ENCODE data around the gene CTXN2. TPM values are rescaled to one million over a fixed set of nuclear protein-coding genes. Genes with fewer than 3 reads are reported as not detected.

CTXN2 gene
- polyA plus RNA-seq, 2 donors = not detected

DNA sequence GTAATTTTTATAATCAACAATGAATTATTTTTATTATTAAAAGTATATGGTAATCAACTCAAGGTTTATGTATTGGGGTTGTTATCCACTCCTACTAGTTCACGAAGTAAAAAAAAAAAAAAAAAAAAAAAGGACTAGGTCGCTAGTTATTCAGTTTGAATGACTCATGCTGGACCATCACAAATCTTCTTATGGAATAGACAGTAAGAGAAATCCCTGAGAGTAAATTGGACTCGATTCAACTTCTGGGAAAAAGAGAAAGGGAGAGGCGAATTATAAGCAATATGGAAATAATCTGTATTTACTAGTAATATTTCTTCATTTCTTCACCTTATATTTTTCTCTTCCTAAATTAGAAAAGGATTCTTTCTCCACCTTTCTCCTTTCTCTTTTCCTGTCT, 15.4 kb upstream of the CTXN2 start:
- Histone ChIP-seq H3K27me3 (ENCODE audit: control insufficient read depth in 1 of 2, insufficient read depth in 2 of 2, low read length in 2 of 2) (peaks cover 0 to 8% of the 10 kb centered on the region in 2 donors), H3K9me3 (ENCODE audit: control insufficient read depth in 2 of 2, insufficient read depth in 1 of 2, low read depth in 1 of 2, low read length in 1 of 2) (no peaks in the 10 kb centered on the region), H3K4me1 (ENCODE audit: control insufficient read depth in 2 of 2, insufficient read depth in 2 of 2, low read length in 1 of 2) (no peaks in the 10 kb centered on the region), H3K4me3 (ENCODE audit: low read depth in 1 of 2, low read length in 2 of 2) (no peak overlapping the region), H3K36me3 (ENCODE audit: control insufficient read depth in 2 of 2, insufficient read depth in 2 of 2, low read length in 1 of 2) (no peaks in the 10 kb centered on the region), H3K27ac (ENCODE audit: low read depth in 2 of 2, low read length in 1 of 2) (no peak overlapping the region)
- WGBS, 2 donors = 72 to 79% methylated on average over 4 of the region's 4 CpGs

DNA sequence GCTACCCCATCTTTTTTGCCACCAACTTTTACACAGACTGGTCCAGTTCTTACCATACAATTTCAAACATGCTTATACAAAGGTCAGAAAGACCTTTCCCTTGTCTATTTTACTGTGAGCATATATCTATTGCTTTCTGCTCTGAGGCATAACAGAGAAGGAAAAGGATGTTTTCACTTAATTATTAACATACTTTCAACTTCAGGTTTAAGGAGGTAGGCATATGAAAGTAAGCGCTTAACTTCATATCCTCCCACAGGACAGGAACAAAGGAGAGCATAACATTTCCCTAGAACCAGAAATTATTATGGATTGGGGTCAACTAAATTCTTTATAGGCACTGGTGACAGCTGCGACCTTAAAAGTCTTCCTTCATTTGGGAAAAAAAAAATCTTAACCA, 14.5 kb upstream of the CTXN2 start:
- Histone ChIP-seq H3K36me3 (ENCODE audit: control insufficient read depth in 2 of 2, insufficient read depth in 2 of 2, low read length in 1 of 2) (no peaks in the 10 kb centered on the region), H3K4me1 (ENCODE audit: control insufficient read depth in 2 of 2, insufficient read depth in 2 of 2, low read length in 1 of 2) (no peaks in the 10 kb centered on the region), H3K27me3 (ENCODE audit: control insufficient read depth in 1 of 2, insufficient read depth in 2 of 2, low read length in 2 of 2) (peaks cover 0 to 8% of the 10 kb centered on the region in 2 donors), H3K27ac (ENCODE audit: low read depth in 2 of 2, low read length in 1 of 2) (no peak overlapping the region), H3K4me3 (ENCODE audit: low read depth in 1 of 2, low read length in 2 of 2) (peak overlapping the region in 1 of 2 donors; percentile 50), H3K9me3 (ENCODE audit: control insufficient read depth in 2 of 2, insufficient read depth in 1 of 2, low read depth in 1 of 2, low read length in 1 of 2) (no peaks in the 10 kb centered on the region)
- 72 to 76% methylated on average over 2 of the region's 2 CpGs for WGBS, 2 donors

DNA sequence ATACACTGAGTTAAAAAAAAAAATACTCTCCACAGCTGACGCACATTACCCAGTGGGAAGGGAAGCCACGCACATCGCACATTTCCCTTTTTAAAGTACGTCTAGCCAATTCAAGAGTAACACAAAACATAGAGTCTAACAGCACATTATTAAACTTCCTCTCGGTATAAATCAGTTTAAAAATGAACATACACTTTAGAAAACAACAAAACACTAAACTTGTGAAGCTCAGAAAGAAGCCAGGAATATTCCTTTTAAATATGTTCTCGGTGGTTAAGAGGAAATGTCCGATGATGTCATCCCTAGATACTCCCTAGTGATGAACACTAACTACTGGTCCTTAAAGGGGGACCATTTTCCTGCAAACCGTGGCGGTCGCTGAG, 14.1 kb upstream of the CTXN2 start:
- WGBS, 2 donors = 6 to 9% methylated on average over 10 of the region's 10 CpGs
- H3K27me3 ChIP-seq (ENCODE audit: control insufficient read depth in 1 of 2, insufficient read depth in 2 of 2, low read length in 2 of 2) = peaks cover 0 to 8% of the 10 kb centered on the region in 2 donors
- H3K4me3 ChIP-seq (ENCODE audit: low read depth in 1 of 2, low read length in 2 of 2) = peak overlapping the region; percentile 50 to 58
- no peaks in the 10 kb centered on the region for H3K4me1 ChIP-seq (ENCODE audit: control insufficient read depth in 2 of 2, insufficient read depth in 2 of 2, low read length in 1 of 2)
- H3K27ac ChIP-seq (ENCODE audit: low read depth in 2 of 2, low read length in 1 of 2) = peak overlapping the region; percentile 41 to 56
- no peaks in the 10 kb centered on the region for H3K9me3 ChIP-seq (ENCODE audit: control insufficient read depth in 2 of 2, insufficient read depth in 1 of 2, low read depth in 1 of 2, low read length in 1 of 2)
- no peaks in the 10 kb centered on the region for H3K36me3 ChIP-seq (ENCODE audit: control insufficient read depth in 2 of 2, insufficient read depth in 2 of 2, low read length in 1 of 2)

DNA sequence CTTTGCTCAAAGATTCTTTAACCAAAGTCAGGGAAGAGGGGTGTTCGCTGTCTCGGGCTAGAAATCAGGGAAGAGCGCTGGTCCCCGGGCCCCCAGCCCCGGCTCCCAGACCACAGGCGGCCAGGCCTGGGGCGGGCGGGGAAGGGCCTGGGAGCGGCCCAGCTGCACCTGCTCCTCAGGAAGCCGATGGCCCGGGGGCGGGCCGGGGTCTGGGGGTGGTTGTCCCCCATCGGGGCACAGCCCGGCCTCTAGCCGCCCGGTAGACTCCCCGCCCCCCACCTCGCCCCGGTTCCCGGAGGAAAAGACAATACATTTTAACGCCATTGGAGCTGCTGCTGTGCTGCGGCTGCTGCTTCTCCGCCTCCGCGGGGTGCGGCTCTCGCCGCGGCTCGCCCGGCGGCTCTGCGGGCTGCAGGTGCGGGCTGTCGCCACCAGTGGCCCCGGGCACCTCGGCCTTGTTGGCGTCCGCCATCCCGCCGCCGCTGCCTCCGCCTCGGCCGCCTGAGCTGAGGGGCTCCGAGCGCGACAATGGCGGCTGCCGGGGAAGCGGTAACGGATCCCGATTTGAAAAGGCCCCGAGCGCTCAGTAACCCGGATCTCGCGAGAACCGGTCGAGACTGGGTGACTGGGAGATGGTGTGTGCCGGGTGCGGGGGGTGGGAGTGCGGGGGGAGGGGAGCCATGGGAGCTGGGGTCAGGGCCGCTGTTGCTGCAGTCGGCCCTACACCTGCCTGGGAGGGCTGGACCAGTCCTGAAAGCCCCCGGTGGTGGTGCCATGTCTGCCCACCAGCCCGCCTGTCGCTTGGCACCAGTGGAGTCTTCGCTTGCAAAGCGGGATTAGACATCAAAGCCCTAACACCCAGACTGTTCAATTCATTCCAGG, 13.5 kb upstream of the CTXN2 start, which contains the start of gene MYEF2:
Gene MYEF2, minus strand, starts transcription at position 530 of the 882 bp plus-strand sequence. Its CDS starts 58 bp downstream, at position 472.
- H3K9me3 ChIP-seq (ENCODE audit: control insufficient read depth in 2 of 2, insufficient read depth in 1 of 2, low read depth in 1 of 2, low read length in 1 of 2) = no peaks in the 10 kb centered on the region
- 3 to 4% methylated on average over 67 to 71 of the region's 71 CpGs for WGBS, 2 donors
- peak within 1 kb of the TSS; percentile 41 to 56 for H3K27ac ChIP-seq (ENCODE audit: low read depth in 2 of 2, low read length in 1 of 2)
- H3K27me3 ChIP-seq (ENCODE audit: control insufficient read depth in 1 of 2, insufficient read depth in 2 of 2, low read length in 2 of 2) = peaks cover 0 to 8% of the 10 kb centered on the region in 2 donors
- peak within 1 kb of the TSS; percentile 50 to 58 for H3K4me3 ChIP-seq (ENCODE audit: low read depth in 1 of 2, low read length in 2 of 2)
- no peaks in the 10 kb centered on the region for H3K4me1 ChIP-seq (ENCODE audit: control insufficient read depth in 2 of 2, insufficient read depth in 2 of 2, low read length in 1 of 2)
- no peaks in the 10 kb centered on the region for H3K36me3 ChIP-seq (ENCODE audit: control insufficient read depth in 2 of 2, insufficient read depth in 2 of 2, low read length in 1 of 2)

DNA sequence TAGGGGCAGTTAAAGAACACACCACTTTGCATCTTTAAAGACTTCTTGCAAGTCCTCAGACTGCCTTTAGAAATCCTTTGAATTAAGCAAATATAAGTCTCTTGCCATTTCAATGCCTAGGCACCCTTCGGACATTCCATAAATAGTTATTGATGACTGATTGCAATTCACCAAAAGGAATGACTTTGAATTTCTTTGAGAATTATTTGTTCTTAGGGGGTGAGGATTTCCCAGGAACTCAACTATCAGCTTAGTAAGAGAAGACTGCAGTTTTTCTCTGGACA, 12.9 kb upstream of the CTXN2 start:
- peak overlapping the region in 1 of 2 donors; percentile 50 for H3K4me3 ChIP-seq (ENCODE audit: low read depth in 1 of 2, low read length in 2 of 2)
- no peaks in the 10 kb centered on the region for H3K4me1 ChIP-seq (ENCODE audit: control insufficient read depth in 2 of 2, insufficient read depth in 2 of 2, low read length in 1 of 2)
- no peaks in the 10 kb centered on the region for H3K36me3 ChIP-seq (ENCODE audit: control insufficient read depth in 2 of 2, insufficient read depth in 2 of 2, low read length in 1 of 2)
- H3K9me3 ChIP-seq (ENCODE audit: control insufficient read depth in 2 of 2, insufficient read depth in 1 of 2, low read depth in 1 of 2, low read length in 1 of 2) = no peaks in the 10 kb centered on the region
- peaks cover 0 to 8% of the 10 kb centered on the region in 2 donors for H3K27me3 ChIP-seq (ENCODE audit: control insufficient read depth in 1 of 2, insufficient read depth in 2 of 2, low read length in 2 of 2)
- 56 to 59% methylated on average over 1 of the region's 1 CpG for WGBS, 2 donors
- no peak overlapping the region for H3K27ac ChIP-seq (ENCODE audit: low read depth in 2 of 2, low read length in 1 of 2)

DNA sequence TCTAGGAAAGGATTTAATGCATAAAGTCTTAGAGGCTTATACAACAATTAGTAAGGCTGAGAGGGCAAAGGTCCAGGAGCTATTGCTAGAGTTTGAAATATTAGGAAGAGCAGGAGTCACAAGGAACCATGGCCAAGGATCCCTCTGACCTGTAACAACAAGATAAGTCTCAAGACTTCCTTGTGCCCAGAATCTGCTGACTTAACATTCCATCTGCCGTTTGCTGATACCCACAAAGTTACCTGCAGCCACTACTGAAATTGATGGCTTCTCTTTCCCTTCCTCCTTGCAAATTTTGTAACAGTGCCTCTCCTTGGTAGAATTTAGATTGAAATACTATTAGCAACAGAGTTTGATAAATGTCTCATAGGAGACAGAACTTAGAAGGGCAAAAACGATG, 8.7 kb upstream of the CTXN2 start:
- WGBS, 2 donors = 48 to 55% methylated on average over 2 of the region's 2 CpGs
- H3K27me3 ChIP-seq (ENCODE audit: control insufficient read depth in 1 of 2, insufficient read depth in 2 of 2, low read length in 2 of 2) = peaks cover 0 to 5% of the 10 kb centered on the region in 2 donors
- H3K9me3 ChIP-seq (ENCODE audit: control insufficient read depth in 2 of 2, insufficient read depth in 1 of 2, low read depth in 1 of 2, low read length in 1 of 2) = no peaks in the 10 kb centered on the region
- no peak overlapping the region for H3K27ac ChIP-seq (ENCODE audit: low read depth in 2 of 2, low read length in 1 of 2)
- H3K36me3 ChIP-seq (ENCODE audit: control insufficient read depth in 2 of 2, insufficient read depth in 2 of 2, low read length in 1 of 2) = no peaks in the 10 kb centered on the region
- no peak overlapping the region for H3K4me3 ChIP-seq (ENCODE audit: low read depth in 1 of 2, low read length in 2 of 2)
- no peaks in the 10 kb centered on the region for H3K4me1 ChIP-seq (ENCODE audit: control insufficient read depth in 2 of 2, insufficient read depth in 2 of 2, low read length in 1 of 2)

DNA sequence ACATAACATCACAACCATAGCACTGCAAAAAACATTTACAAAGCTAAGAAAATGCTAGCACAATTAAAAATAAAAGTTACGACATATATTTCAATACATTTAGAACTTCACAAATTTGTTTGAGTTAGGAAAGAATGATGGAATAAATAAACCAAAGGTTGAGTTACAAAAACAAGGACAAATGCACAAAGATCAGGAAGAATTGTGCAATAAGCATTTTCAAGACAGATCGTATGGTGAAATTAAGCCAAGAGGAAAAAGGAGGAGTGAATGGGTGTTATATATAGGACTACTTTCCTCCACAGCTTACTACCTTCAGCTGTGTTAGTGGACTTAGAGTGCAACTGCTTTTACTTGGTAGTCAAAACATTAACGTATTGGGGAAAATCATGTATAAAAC, 5.9 kb upstream of the CTXN2 start:
- Histone ChIP-seq H3K9me3 (ENCODE audit: control insufficient read depth in 2 of 2, insufficient read depth in 1 of 2, low read depth in 1 of 2, low read length in 1 of 2) (no peaks in the 10 kb centered on the region), H3K4me1 (ENCODE audit: control insufficient read depth in 2 of 2, insufficient read depth in 2 of 2, low read length in 1 of 2) (no peaks in the 10 kb centered on the region), H3K27me3 (ENCODE audit: control insufficient read depth in 1 of 2, insufficient read depth in 2 of 2, low read length in 2 of 2) (no peaks in the 10 kb centered on the region), H3K27ac (ENCODE audit: low read depth in 2 of 2, low read length in 1 of 2) (no peak overlapping the region), H3K4me3 (ENCODE audit: low read depth in 1 of 2, low read length in 2 of 2) (no peak overlapping the region), H3K36me3 (ENCODE audit: control insufficient read depth in 2 of 2, insufficient read depth in 2 of 2, low read length in 1 of 2) (no peaks in the 10 kb centered on the region)
- WGBS, 2 donors = 84% methylated on average over 3 of the region's 3 CpGs

DNA sequence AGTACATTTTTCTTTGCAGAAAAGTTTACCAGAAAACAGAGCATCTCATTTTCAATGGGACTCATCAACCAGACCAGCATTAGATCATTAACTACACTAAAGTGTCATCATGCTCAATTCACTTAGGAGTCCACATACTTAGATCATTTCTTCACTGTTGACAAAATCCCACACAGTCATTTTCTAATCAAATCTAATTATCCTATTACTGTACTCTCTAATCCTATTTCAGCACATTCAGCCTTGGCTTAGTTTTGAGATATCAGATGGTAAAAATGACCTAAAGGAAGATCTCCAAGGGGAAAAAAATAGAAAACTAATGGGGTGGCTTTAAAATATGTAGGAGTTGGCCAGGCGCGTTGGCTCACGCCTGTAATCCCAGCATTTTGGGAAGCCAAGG, 5.2 kb upstream of the CTXN2 start:
- Histone ChIP-seq H3K9me3 (ENCODE audit: control insufficient read depth in 2 of 2, insufficient read depth in 1 of 2, low read depth in 1 of 2, low read length in 1 of 2) (no peaks in the 10 kb centered on the region), H3K4me3 (ENCODE audit: low read depth in 1 of 2, low read length in 2 of 2) (no peak overlapping the region), H3K4me1 (ENCODE audit: control insufficient read depth in 2 of 2, insufficient read depth in 2 of 2, low read length in 1 of 2) (no peaks in the 10 kb centered on the region), H3K36me3 (ENCODE audit: control insufficient read depth in 2 of 2, insufficient read depth in 2 of 2, low read length in 1 of 2) (no peaks in the 10 kb centered on the region), H3K27me3 (ENCODE audit: control insufficient read depth in 1 of 2, insufficient read depth in 2 of 2, low read length in 2 of 2) (no peaks in the 10 kb centered on the region), H3K27ac (ENCODE audit: low read depth in 2 of 2, low read length in 1 of 2) (no peak overlapping the region)
- 90% methylated on average over 3 of the region's 3 CpGs for WGBS, 2 donors

DNA sequence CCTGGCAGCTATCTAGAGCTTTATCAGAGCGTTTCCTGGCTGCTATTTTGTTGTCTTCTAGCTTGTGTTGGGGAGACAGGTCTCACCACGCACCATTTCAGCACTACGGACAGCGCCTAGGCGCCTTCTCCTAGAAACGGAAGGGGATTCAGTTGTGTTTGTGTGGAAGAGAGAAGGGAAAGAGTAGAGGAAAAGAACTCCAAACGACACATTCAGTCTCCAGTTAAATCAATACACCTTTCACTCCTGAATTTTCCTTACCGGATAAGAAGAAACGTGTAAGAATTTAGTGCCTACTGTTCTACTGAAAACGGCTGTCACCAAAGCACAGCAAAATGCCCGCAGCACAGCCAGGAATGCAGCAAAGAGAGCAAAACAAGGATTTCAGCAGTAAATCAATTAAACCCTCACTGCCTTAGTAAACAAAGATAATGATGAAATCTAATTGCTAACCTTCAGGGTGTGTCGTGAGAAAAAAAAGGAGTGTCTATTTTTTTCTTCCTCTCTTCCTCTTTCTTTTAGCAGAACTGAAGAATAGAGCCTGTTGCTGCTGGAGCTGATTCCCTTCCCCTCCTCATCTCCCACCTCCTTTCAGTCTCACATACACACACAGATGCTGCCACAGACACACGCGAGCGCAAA, 412 bp upstream of the CTXN2 start:
- Histone ChIP-seq H3K4me3 (ENCODE audit: low read depth in 1 of 2, low read length in 2 of 2) (no peak overlapping the region), H3K4me1 (ENCODE audit: control insufficient read depth in 2 of 2, insufficient read depth in 2 of 2, low read length in 1 of 2) (no peaks in the 10 kb centered on the region), H3K9me3 (ENCODE audit: control insufficient read depth in 2 of 2, insufficient read depth in 1 of 2, low read depth in 1 of 2, low read length in 1 of 2) (no peaks in the 10 kb centered on the region), H3K36me3 (ENCODE audit: control insufficient read depth in 2 of 2, insufficient read depth in 2 of 2, low read length in 1 of 2) (no peaks in the 10 kb centered on the region), H3K27me3 (ENCODE audit: control insufficient read depth in 1 of 2, insufficient read depth in 2 of 2, low read length in 2 of 2) (no peaks in the 10 kb centered on the region), H3K27ac (ENCODE audit: low read depth in 2 of 2, low read length in 1 of 2) (no peak overlapping the region)
- WGBS, 2 donors = 7% methylated on average over 15 of the region's 15 CpGs

DNA sequence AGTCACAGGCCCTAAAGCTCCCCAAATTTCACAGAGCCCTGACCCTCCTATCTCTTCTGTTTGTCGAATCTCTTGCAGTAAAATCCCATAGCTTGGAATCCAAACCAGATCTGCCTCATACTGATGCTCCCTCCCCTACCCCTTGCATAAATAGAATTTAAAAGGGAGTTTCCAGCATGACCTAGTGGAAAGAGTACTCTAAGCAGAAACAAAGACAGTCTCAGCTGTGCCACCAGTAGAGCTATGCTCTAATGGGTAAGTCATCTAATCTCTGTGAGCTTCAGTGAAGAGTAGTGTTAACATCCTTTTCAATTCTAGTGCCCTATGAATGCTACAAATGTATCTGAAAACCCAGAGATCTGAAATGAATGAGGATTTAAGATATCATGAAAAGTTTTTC, 10.6 kb downstream of the CTXN2 start:
- Histone ChIP-seq H3K9me3 (ENCODE audit: control insufficient read depth in 2 of 2, insufficient read depth in 1 of 2, low read depth in 1 of 2, low read length in 1 of 2) (no peaks in the 10 kb centered on the region), H3K36me3 (ENCODE audit: control insufficient read depth in 2 of 2, insufficient read depth in 2 of 2, low read length in 1 of 2) (no peaks in the 10 kb centered on the region), H3K4me3 (ENCODE audit: low read depth in 1 of 2, low read length in 2 of 2) (no peak overlapping the region), H3K4me1 (ENCODE audit: control insufficient read depth in 2 of 2, insufficient read depth in 2 of 2, low read length in 1 of 2) (no peaks in the 10 kb centered on the region), H3K27ac (ENCODE audit: low read depth in 2 of 2, low read length in 1 of 2) (no peak overlapping the region), H3K27me3 (ENCODE audit: control insufficient read depth in 1 of 2, insufficient read depth in 2 of 2, low read length in 2 of 2) (no peaks in the 10 kb centered on the region)
- WGBS, 2 donors = 64 to 70% methylated on average over 1 of the region's 1 CpG

Data from esophagus (tissue), 2 donors.